KOPT-K1 (cell line): ENCODE data around the gene RNF2.

Experiments
- H3K27ac ChIP-seq: fragments of 200-600 bp; sonication (generic); 2 replicates; pipeline ENCODE4 v1.5.1; 2016; ENCODE audit warnings: antibody characterized with exemption, mild to moderate bottlenecking, low read depth, low read length; ENCODE audit not compliant: poor library complexity, severe bottlenecking
- H3K36me3 ChIP-seq: fragments of 200-600 bp; sonication (generic); 2 replicates; pipeline ENCODE4 v1.5.1; 2017; ENCODE audit warnings: antibody characterized with exemption, mild to moderate bottlenecking, low read length, moderate library complexity; ENCODE audit not compliant: insufficient read depth
- H3K9me3 ChIP-seq: fragments of 200-600 bp; sonication (generic); 2 replicates; pipeline ENCODE4 v1.5.1; 2017; ENCODE audit warnings: antibody characterized with exemption, low read length, mild to moderate bottlenecking; ENCODE audit not compliant: insufficient read depth, poor library complexity, severe bottlenecking

The RNF2 gene

DNA sequence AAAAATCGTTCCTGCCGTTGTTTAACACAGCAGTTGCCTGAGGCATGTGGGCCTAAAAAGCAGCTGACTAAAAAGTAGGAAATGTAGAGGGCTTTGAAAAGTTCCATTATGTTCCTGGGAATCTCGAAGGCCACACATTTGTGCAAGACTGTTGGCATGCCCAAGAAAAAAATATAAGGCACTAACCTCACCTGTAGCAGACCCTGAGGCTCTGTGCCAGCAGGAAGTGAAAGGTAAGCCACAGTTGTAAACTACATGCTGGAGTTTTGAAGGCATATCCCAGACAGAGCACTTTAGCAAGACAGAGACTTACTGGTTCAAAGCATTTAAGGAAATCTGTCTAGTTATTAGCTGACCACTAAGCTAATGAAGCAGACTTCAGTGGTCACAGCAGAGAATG lies 58.7 kb downstream of the RNF2 start:
- Histone ChIP-seq H3K9me3 (peaks cover 17% of the 10 kb centered on the region), H3K27ac (no peak overlapping the region), H3K36me3 (peaks cover 62% of the 10 kb centered on the region)

DNA sequence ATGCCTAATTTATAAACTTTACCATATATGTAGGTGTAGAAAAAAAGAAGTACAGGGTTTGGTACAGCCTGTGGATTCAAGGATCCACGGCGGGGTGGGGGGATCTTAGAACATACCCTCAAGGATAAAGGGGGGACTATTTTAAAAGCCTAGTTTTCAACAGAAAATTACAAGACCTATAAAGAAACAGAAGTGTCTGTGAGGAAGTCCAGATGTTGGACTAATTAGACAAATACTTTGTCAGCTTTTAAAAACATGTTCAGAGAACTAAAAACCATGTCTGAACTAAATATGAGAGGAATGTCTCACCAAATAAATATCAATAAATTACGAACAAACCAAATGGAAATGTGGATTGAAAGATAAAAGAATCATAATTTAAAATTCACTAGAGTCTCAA lies 59.8 kb downstream of the RNF2 start:
- Histone ChIP-seq H3K9me3 (peaks cover 17% of the 10 kb centered on the region), H3K36me3 (peaks cover 51% of the 10 kb centered on the region), H3K27ac (no peak overlapping the region)

DNA sequence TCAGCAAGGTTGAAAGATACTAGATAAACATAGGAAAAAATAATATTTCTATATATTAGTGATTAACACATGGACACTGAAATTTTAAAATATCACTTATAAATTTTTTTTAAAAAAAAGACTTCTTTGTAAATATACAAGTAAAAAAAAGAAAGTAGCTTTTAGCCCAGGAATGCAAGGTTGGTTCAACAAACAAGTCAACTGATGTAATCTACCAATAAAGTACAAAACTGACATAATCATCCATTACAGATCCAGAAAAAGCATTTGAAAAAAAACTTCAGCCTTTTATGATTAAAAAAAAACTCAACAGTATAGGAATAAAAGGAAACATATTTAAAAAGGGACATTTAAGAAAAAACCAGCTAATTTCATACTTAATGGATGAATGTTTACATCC lies 63.0 kb downstream of the RNF2 start:
- H3K36me3 ChIP-seq, result peaks cover 21% of the 10 kb centered on the region

DNA sequence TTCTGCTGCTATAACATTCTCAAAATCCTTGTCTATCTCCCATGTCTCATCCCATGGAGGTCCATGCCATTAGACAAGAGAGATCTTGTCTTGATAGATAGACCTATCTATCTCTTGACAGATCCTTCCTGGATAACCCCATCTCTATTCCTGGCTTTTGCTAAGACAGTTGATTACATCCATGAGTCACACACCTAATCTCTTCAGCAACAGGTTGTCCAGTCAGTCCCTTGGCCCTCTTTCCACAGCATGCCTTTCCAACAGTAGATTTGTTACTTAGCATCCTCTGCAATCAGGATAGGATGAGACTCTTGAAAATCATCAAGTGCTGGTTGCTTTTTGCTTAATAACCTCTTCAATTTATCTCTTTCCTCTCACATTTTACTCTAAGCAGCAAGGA lies 64.8 kb downstream of the RNF2 start:
- Histone ChIP-seq H3K27ac (no peak overlapping the region), H3K9me3 (peaks cover 17% of the 10 kb centered on the region), H3K36me3 (0 out of 2 replicates have a peak, but pooled peaks cover 3% of the 10 kb centered on the region)

More for the DNA sequence above, 63.0 kb downstream of the RNF2 start:
- peaks cover 17% of the 10 kb centered on the region for H3K9me3 ChIP-seq
- no peak overlapping the region for H3K27ac ChIP-seq

DNA sequence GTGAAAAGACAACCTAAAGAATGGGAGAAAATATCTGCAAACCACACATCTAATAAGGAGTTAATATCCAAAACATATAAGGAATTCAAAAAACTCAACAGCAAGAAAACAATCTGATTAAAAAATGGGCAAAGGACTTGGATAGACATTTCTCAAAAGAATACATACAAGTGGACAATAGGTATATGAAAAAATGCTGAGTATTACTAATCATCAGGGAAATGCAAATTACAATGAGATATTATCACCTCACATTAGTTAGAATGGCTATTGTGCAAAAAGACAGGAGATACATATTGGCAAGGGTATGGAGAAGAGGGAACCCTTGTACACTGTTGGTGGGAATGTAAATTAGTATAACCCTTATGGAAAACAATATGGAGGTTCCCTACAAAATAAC lies 66.5 kb downstream of the RNF2 start:
- peaks cover 17% of the 10 kb centered on the region for H3K9me3 ChIP-seq
- no peaks in the 10 kb centered on the region for H3K36me3 ChIP-seq
- no peak overlapping the region for H3K27ac ChIP-seq

DNA sequence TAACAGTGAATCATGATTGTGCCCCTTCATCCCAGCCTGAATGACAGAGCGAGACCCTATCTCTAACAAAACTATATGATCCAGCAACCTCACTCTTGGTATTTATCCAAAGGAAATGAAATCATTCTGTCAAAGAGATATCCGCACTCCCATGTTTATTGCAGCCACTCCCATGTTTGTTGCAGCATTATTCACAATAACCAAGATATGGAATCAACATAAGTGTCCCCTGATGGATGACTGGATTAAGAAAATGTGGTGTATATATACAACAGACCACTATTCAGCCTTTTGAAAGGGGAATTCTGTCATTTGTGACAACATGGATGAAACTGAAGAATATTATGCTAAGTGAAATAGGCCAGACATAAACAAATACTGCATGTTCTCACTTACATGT lies 67.0 kb downstream of the RNF2 start:
- peaks cover 15% of the 10 kb centered on the region for H3K9me3 ChIP-seq
- H3K36me3 ChIP-seq, result no peaks in the 10 kb centered on the region
- H3K27ac ChIP-seq, result no peak overlapping the region

DNA sequence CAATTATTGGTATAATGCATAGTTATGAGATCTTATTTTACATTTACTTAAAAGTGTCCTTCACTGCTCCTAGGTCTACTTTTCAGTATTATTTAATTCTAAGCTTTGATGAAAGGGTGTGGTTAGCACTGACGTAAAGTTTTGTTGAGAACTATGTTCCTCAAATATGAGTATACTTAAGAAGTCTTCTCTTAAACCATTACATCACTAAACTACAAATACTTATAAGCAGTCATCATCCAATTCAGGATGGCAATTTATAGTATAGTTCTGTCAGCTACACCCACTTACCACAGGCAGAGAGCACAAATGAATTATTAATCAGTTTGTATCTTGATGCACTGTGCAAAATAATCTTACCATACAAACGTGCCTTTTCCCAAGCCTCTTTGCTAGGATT lies 84.3 kb downstream of the RNF2 start:
- H3K36me3 ChIP-seq, result peaks cover 54% of the 10 kb centered on the region
- H3K9me3 ChIP-seq, result no peaks in the 10 kb centered on the region

DNA sequence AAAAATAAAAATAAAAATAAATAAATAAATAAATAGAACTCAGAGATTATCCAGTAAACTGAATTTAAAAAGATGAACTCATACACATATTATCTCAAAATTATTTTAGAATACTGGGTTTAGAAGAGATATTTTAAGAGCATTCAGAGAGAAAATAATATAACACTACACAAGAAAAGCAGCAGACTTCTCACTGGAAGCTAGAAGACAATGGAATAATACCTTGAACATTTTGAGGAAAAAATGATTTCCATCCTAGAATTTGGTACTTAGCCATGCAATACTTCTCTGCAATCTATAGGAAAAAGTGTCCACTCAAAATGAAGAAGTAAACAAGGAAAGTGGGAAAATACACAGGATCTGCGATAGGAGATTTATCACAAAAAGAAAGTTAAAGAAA lies 87.2 kb downstream of the RNF2 start:
- Histone ChIP-seq H3K9me3 (no peaks in the 10 kb centered on the region), H3K36me3 (peaks cover 47% of the 10 kb centered on the region), H3K27ac (no peak overlapping the region)

More for the DNA sequence above, 84.3 kb downstream of the RNF2 start:
- H3K27ac ChIP-seq, result no peak overlapping the region

DNA sequence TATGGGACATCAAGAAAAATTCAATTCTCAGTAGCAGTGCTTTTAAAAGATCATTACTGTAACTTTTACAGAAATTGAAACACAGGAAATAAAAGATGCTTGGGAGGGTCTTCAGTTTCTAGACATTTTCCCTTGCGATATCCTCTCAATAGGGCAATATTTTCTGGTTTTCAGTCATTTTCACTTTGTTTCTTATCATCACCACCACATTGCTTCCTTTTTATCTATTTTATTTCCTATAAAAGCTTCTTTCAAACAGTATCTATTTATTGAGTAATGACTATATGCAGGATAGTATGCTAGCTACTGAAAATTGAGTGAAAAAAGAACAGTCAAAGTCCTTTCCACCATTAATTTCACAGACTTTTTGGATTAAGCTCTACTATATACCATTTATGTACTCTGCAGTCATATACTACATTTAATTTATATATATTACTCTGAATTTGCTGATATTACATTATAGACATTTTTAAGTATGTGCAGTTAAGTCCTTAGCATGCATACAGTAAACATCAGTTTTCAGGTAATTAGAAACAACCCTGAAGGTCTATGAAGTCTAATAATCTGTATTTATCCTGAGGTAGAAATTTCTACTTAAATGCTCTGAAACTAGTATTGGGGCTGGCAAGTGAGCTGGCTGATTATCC lies 92.7 kb downstream of the RNF2 start:
- no peak overlapping the region for H3K27ac ChIP-seq
- H3K9me3 ChIP-seq, result no peaks in the 10 kb centered on the region
- peaks cover 53% of the 10 kb centered on the region for H3K36me3 ChIP-seq

DNA sequence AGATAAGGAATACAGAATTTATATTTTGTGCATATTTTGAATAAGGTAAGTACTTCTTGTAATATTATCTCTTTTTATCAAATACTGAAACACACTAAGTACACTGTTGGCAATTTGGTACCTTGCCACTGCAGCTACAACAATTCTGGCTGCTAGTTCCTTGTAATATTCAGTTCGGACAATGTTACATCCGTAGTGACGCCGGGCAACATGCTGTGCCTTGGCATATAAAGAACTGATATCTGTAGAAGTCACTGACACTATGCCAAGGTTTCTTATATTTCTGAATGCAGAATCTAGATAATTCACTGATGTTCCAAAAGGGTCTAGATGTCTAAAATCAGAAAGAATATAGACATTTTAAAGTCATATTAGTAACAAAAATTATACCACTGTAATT lies 93.9 kb downstream of the RNF2 start:
- Histone ChIP-seq H3K27ac (no peak overlapping the region), H3K36me3 (peaks cover 49% of the 10 kb centered on the region), H3K9me3 (no peaks in the 10 kb centered on the region)

DNA sequence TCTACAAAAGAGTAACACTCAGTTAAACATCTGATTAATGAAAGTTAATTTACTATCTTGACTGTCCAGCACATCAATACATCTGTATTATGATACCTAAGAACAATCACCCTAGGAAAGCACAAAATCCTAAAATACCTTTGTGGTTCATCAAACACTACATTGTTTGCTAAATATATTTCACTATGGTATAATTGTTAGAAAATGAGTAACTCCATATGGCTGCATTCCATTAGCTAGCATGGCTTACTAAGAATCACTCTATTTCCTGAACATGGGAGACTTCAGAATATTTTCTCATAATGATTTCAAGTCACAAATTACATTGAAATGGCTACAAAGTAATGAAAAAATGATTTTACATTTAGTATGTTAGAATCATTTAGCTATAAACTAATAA lies 98.9 kb downstream of the RNF2 start:
- H3K9me3 ChIP-seq, result no peaks in the 10 kb centered on the region
- peaks cover 72% of the 10 kb centered on the region for H3K36me3 ChIP-seq
- no peak overlapping the region for H3K27ac ChIP-seq

DNA sequence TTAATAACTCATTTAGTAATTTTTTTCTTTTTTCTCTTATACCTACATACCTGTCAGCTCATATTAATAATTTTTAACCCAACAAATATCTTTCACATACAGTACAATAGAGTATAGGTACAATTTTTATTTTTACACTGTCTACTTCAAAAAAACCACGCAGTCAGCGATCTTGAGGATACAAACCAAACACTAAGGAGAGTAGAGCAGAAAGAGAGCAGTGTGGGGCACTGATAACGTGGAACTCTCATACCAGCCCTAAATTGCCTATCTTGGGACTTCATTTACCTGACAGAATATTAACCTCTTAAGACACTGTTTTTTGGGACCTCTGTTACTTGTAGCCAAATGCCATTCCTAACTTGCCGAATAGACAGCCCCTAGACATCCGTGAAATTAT lies 105.9 kb downstream of the RNF2 start:
- peaks cover 46% of the 10 kb centered on the region for H3K36me3 ChIP-seq
- H3K9me3 ChIP-seq, result no peaks in the 10 kb centered on the region
- no peak overlapping the region for H3K27ac ChIP-seq
